Measurements from ENCODE around the gene KREMEN1. TPM values are rescaled to one million over a fixed set of nuclear protein-coding genes. Genes with fewer than 3 reads are reported as not detected.
A peak's percentile ranks its signal among the peaks of the same experiment; 100 is the strongest.

KREMEN1 gene
- total and polyA plus RNA-seq, 4 donors: 1.2 to 22.6 (median 3.8) TPM

- no peak for DNase-seq (ENCODE audit: low spot score)
- Histone ChIP-seq H3K9ac (ENCODE audit: low read depth in 1 of 2, low read length in 2 of 2) (no peak overlapping the region), H3K4me1 (ENCODE audit: control insufficient read depth in 4 of 4, insufficient read depth in 4 of 4, low read length in 3 of 4) (peaks cover 0 to 31% (median 21%) of the 10 kb centered on the region in 4 donors), H3K27me3 (ENCODE audit: control insufficient read depth in 4 of 4, insufficient read depth in 4 of 4, low read length in 3 of 4) (no peaks in the 10 kb centered on the region), H3K4me3 (ENCODE audit: low read depth in 1 of 3, low read length in 3 of 3) (no peak overlapping the region), H3K36me3 (ENCODE audit: control insufficient read depth in 4 of 4, insufficient read depth in 3 of 4, low read depth in 1 of 4, low read length in 3 of 4) (peaks cover 0 to 6% (median 2%) of the 10 kb centered on the region in 4 donors), H3K9me3 (ENCODE audit: control insufficient read depth in 4 of 4, low read length in 3 of 4) (no peaks in the 10 kb centered on the region), H3K27ac (ENCODE audit: low read depth in 1 of 2, low read length in 2 of 2) (peak overlapping the region in 1 of 2 donors; percentile 4)
- 33% methylated on average over 2 of the region's 2 CpGs for WGBS
- TF ChIP-seq RAD21 (IDR thresholded peaks at IDR 0.05) (peak in 1 of 2 donors; percentile 3), GABPA (IDR thresholded peaks at IDR 0.05 in 1 of 2, conservative IDR thresholded peaks at IDR 0.05 in 1 of 2) (no peak), NR2F2 (IDR thresholded peaks at IDR 0.05) (no peak), FOXA1 (IDR thresholded peaks at IDR 0.05) (no peak)
- TF ChIP-seq, protein P1, sequence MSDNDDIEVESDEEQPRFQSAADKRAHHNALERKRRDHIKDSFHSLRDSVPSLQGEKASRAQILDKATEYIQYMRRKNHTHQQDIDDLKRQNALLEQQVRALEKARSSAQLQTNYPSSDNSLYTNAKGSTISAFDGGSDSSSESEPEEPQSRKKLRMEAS (IDR thresholded peaks at IDR 0.05): no peak
- TF ChIP-seq, protein P2, sequence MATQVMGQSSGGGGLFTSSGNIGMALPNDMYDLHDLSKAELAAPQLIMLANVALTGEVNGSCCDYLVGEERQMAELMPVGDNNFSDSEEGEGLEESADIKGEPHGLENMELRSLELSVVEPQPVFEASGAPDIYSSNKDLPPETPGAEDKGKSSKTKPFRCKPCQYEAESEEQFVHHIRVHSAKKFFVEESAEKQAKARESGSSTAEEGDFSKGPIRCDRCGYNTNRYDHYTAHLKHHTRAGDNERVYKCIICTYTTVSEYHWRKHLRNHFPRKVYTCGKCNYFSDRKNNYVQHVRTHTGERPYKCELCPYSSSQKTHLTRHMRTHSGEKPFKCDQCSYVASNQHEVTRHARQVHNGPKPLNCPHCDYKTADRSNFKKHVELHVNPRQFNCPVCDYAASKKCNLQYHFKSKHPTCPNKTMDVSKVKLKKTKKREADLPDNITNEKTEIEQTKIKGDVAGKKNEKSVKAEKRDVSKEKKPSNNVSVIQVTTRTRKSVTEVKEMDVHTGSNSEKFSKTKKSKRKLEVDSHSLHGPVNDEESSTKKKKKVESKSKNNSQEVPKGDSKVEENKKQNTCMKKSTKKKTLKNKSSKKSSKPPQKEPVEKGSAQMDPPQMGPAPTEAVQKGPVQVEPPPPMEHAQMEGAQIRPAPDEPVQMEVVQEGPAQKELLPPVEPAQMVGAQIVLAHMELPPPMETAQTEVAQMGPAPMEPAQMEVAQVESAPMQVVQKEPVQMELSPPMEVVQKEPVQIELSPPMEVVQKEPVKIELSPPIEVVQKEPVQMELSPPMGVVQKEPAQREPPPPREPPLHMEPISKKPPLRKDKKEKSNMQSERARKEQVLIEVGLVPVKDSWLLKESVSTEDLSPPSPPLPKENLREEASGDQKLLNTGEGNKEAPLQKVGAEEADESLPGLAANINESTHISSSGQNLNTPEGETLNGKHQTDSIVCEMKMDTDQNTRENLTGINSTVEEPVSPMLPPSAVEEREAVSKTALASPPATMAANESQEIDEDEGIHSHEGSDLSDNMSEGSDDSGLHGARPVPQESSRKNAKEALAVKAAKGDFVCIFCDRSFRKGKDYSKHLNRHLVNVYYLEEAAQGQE (IDR thresholded peaks at IDR 0.05): no peak
Measured at GRCh38 chr22:29041408-29041807, 31.4 kb upstream of the KREMEN1 start.

DNA sequence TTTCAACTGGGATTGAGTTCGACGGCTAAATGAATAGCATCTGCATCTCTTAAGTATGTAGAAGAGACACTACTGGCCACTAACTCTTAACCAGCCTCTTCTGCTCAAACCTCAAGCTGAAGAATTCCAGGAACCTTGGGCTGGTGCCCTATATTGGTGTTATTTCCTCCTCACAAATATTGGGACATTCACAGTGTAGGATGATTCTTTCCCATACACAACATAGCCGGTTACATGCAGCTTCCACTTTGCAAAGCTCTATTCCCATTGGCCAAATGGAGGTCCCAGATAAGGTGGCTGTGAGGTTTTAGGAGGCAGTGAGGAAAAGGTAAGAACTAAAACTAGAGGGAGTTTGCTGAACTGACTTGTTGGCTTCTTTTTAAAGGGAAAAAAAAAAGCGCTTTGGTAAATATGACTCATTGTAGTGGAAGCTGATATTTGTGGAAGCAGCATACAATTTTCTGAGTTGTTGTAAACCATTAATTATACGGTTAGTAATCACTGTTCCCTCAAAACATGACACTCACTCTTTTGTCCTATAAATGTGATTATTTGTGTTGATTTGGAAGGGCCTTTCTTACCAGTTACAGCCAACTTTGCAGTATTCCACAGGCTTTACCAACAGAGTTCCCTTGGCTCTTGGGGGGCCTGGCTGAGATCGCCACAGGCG lies 28.8 kb upstream of the KREMEN1 start:
- Histone ChIP-seq H3K9me3 (ENCODE audit: control insufficient read depth in 4 of 4, low read length in 3 of 4) (no peaks in the 10 kb centered on the region), H3K27ac (ENCODE audit: low read depth in 1 of 2, low read length in 2 of 2) (peak overlapping the region; percentile 63 to 80), H3K4me1 (ENCODE audit: control insufficient read depth in 4 of 4, insufficient read depth in 4 of 4, low read length in 3 of 4) (peaks cover 0 to 20% (median 15%) of the 10 kb centered on the region in 4 donors), H3K9ac (ENCODE audit: low read depth in 1 of 2, low read length in 2 of 2) (no peak overlapping the region), H3K4me3 (ENCODE audit: low read depth in 1 of 3, low read length in 3 of 3) (no peak overlapping the region), H3K36me3 (ENCODE audit: control insufficient read depth in 4 of 4, insufficient read depth in 3 of 4, low read depth in 1 of 4, low read length in 3 of 4) (peaks cover 0 to 27% (median 11%) of the 10 kb centered on the region in 4 donors), H3K27me3 (ENCODE audit: control insufficient read depth in 4 of 4, insufficient read depth in 4 of 4, low read length in 3 of 4) (no peaks in the 10 kb centered on the region)
- TF ChIP-seq JUND (IDR thresholded peaks at IDR 0.05) (peak in 1 of 2 donors; percentile 42), SP1 (IDR thresholded peaks at IDR 0.05) (no peak), FOXA2 (IDR thresholded peaks at IDR 0.05) (no peak)
- TF ChIP-seq, protein P2 (IDR thresholded peaks at IDR 0.05): no peak
- TF ChIP-seq, protein P1 (IDR thresholded peaks at IDR 0.05): no peak
- 94% methylated on average over 7 of the region's 7 CpGs for WGBS
- DNase-seq (ENCODE audit: low spot score): no peak

All from liver (tissue), 9 donors.